Activated naive CD4-positive, alpha-beta T cell treated with anti-CD3 and anti-CD28 coated beads, Interleukin-2, amount 50 U/mL, for 72 hours (primary cell): ENCODE measurements around the gene DNASE1L1. TPM values are rescaled to one million over a fixed set of nuclear protein-coding genes. Genes with fewer than 3 reads are reported as not detected.
A peak's percentile ranks its signal among the peaks of the same experiment; 100 is the strongest.

Experiments used
- ATAC-seq, 2 donors: fragments of 150-1000 bp; cut with Tn5 transposase; 2 replicates each; pipeline ENCODE4 v1.10.0; 2021; ENCODE audit warnings: mild to moderate bottlenecking in 2 of 2, moderate library complexity in 2 of 2
- DNase-seq, 2 donors: peaks; one replicate each; pipeline ENCODE4 v3.0.0; 2021 to 2022; ENCODE audit warnings: low spot score in 2 of 2
- H3K27ac Mint-ChIP-seq, 2 donors: one replicate each; pipeline ENCODE4 v1.8.0; 2022; ENCODE audit warnings: mild to moderate bottlenecking in 2 of 2, mixed read lengths in 2 of 2
- H3K36me3 Mint-ChIP-seq, 2 donors: one replicate each; pipeline ENCODE4 v1.8.0; 2022; ENCODE audit warnings: mixed read lengths in 2 of 2
- H3K9me3 Mint-ChIP-seq, 2 donors: one replicate each; pipeline ENCODE4 v1.8.0; 2022; ENCODE audit warnings: mixed read lengths in 2 of 2
- total RNA-seq, 2 donors: library from RNA; stranded (reverse); gene quantifications; one replicate each; pipeline ENCODE4 v1.2.3, GENCODE V29; 2022

DNASE1L1 gene
- total RNA-seq, 2 donors from 2014 or later: 14.7 to 20.6 TPM

GRCh38 chrX:154380787-154381186 is 28.3 kb downstream of the DNASE1L1 start:
- DNase-seq (no peak), ATAC-seq (no peak)
- peak overlapping the region; percentile 82 to 91 for H3K27ac Mint-ChIP-seq
- no peaks in the 10 kb centered on the region for H3K9me3 Mint-ChIP-seq
- H3K36me3 Mint-ChIP-seq: peaks cover 8 to 13% of the 10 kb centered on the region in 2 donors

- ATAC-seq (no peak), DNase-seq (no peak)
- peak overlapping the region; percentile 91 to 97 for H3K27ac Mint-ChIP-seq
- no peaks in the 10 kb centered on the region for H3K9me3 Mint-ChIP-seq
- peaks cover 8 to 13% of the 10 kb centered on the region in 2 donors for H3K36me3 Mint-ChIP-seq
These were observed 28.9 kb downstream of the DNASE1L1 start for GRCh38 chrX:154380153-154380552.

- Mint-ChIP-seq H3K36me3 (peaks cover 8 to 13% of the 10 kb centered on the region in 2 donors), H3K9me3 (no peaks in the 10 kb centered on the region), H3K27ac (peak overlapping the region; percentile 91 to 97)
- no peak for ATAC-seq
- DNase-seq: no peak
These were observed 29.5 kb downstream of the DNASE1L1 start for GRCh38 chrX:154379569-154379951.

- H3K27ac Mint-ChIP-seq: peak within 1 kb of the TSS; percentile 91 to 97
- ATAC-seq (peak; percentile 86), DNase-seq (peak; percentile 90 to 98)
- peaks cover 8 to 13% of the 10 kb centered on the region in 2 donors for H3K36me3 Mint-ChIP-seq
- H3K9me3 Mint-ChIP-seq: no peaks in the 10 kb centered on the region
These were observed 30.1 kb downstream of the DNASE1L1 start, which contains the start of gene EMD for GRCh38 chrX:154378799-154379568. Gene EMD, plus strand, starts transcription at chrX:154379295. Its CDS starts 190 bp downstream, at chrX:154379485.

GRCh38 chrX:154378059-154378798 is 30.8 kb downstream of the DNASE1L1 start:
- H3K9me3 Mint-ChIP-seq: no peaks in the 10 kb centered on the region
- ATAC-seq (peak; percentile 0 to 1), DNase-seq (peak in 1 of 2 donors; percentile 89)
- H3K36me3 Mint-ChIP-seq: peaks cover 8 to 13% of the 10 kb centered on the region in 2 donors
- peak overlapping the region in 1 of 2 donors; percentile 91 for H3K27ac Mint-ChIP-seq

- Mint-ChIP-seq H3K27ac (no peak overlapping the region), H3K9me3 (no peaks in the 10 kb centered on the region), H3K36me3 (peaks cover 8 to 13% of the 10 kb centered on the region in 2 donors)
- DNase-seq (no peak), ATAC-seq (no peak)
These were observed 32.3 kb downstream of the DNASE1L1 start for GRCh38 chrX:154376774-154377173.

GRCh38 chrX:154375156-154375504 is 33.9 kb downstream of the DNASE1L1 start:
- ATAC-seq (no peak), DNase-seq (no peak)
- Mint-ChIP-seq H3K27ac (no peak overlapping the region), H3K36me3 (peaks cover 4 to 5% of the 10 kb centered on the region in 2 donors), H3K9me3 (no peaks in the 10 kb centered on the region)

GRCh38 chrX:154374313-154375155 is 34.5 kb downstream of the DNASE1L1 start, which contains the start of gene FLNA:
Gene FLNA, minus strand, starts transcription at chrX:154374634. Its CDS starts 3,389 bp downstream, at chrX:154371245.
- ATAC-seq (no peak), DNase-seq (no peak)
- no peaks in the 10 kb centered on the region for H3K9me3 Mint-ChIP-seq
- H3K36me3 Mint-ChIP-seq: peaks cover 5 to 6% of the 10 kb centered on the region in 2 donors
- H3K27ac Mint-ChIP-seq: peak within 1 kb of the TSS in 1 of 2 donors; percentile 48

GRCh38 chrX:154373340-154374306 is 35.4 kb downstream of the DNASE1L1 start:
- ATAC-seq (no peak), DNase-seq (no peak)
- no peaks in the 10 kb centered on the region for H3K9me3 Mint-ChIP-seq
- peak overlapping the region in 1 of 2 donors; percentile 48 for H3K27ac Mint-ChIP-seq
- H3K36me3 Mint-ChIP-seq: peaks cover 5 to 6% of the 10 kb centered on the region in 2 donors

- DNase-seq (no peak), ATAC-seq (peak in 1 of 2 donors; percentile 22)
- no peaks in the 10 kb centered on the region for H3K9me3 Mint-ChIP-seq
- peaks cover 5 to 6% of the 10 kb centered on the region in 2 donors for H3K36me3 Mint-ChIP-seq
- peak overlapping the region in 1 of 2 donors; percentile 60 for H3K27ac Mint-ChIP-seq
These were observed 36.4 kb downstream of the DNASE1L1 start for GRCh38 chrX:154372612-154373022.

GRCh38 chrX:154371789-154372300 is 37.2 kb downstream of the DNASE1L1 start:
- DNase-seq (no peak), ATAC-seq (peak; percentile 0 to 6)
- Mint-ChIP-seq H3K9me3 (no peaks in the 10 kb centered on the region), H3K27ac (no peak overlapping the region), H3K36me3 (peaks cover 5 to 6% of the 10 kb centered on the region in 2 donors)

GRCh38 chrX:154371017-154371788 is 37.9 kb downstream of the DNASE1L1 start:
- Mint-ChIP-seq H3K27ac (peak overlapping the region; percentile 50 to 74), H3K9me3 (no peaks in the 10 kb centered on the region), H3K36me3 (peaks cover 5 to 6% of the 10 kb centered on the region in 2 donors)
- DNase-seq (peak; percentile 85 to 87), ATAC-seq (peak; percentile 47 to 66)

- no peaks in the 10 kb centered on the region for H3K9me3 Mint-ChIP-seq
- peaks cover 5 to 6% of the 10 kb centered on the region in 2 donors for H3K36me3 Mint-ChIP-seq
- ATAC-seq (no peak), DNase-seq (no peak)
- peak overlapping the region; percentile 79 to 83 for H3K27ac Mint-ChIP-seq
These were observed 38.6 kb downstream of the DNASE1L1 start for GRCh38 chrX:154370300-154371016.
